ENCODE results near the gene CPB2.

The CPB2 gene

DNA sequence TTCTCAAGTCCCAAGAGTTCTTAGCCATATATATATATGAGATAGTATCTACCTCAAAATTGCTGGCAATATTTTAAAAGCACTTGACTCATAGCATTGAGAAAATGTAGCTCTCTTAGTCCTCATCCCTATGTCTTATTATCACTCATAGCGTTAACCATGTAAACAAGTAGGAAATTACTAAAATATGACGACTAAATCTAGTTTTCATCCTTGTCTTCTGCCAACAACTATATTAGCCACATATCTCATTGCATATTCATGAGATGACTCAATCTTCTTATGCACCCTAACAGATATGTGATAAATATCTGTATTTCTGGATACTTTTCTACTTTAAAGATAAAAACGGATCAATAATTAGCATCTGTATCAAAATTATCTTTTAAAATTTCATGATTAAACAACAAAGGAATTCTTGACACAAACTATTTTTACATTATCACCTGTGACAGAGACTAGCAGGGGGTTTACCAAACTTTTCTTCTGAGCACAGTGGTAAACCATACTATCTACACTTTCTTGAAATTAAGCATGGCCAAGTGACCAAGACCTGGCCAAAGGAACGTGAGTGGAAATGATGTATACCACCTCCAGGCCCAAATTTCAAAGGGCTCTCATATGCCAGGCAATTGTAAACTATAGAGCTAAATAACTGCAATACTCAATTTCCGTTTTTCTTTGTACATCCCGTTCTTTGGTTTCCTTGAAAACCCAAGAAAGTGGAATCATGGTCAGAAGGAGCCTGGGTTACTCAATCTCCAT lies 98.0 kb downstream of the CPB2 start:
- no peak overlapping the region for H3K4me3 ChIP-seq (ENCODE audit: control insufficient read depth, low read depth, low read length)
- no peak for TF ChIP-seq CTCF (IDR thresholded peaks at IDR 0.05; ENCODE audit: control insufficient read depth, insufficient read depth, low read depth, low read length, missing control alignments)
- DNase-seq (ENCODE audit: low read depth), result no peak

GRCh38 chr13:46004491-46004890 lies 100.3 kb downstream of the CPB2 start:
- H3K4me3 ChIP-seq (ENCODE audit: control insufficient read depth, low read depth, low read length), result no peak overlapping the region
- TF ChIP-seq CTCF (IDR thresholded peaks at IDR 0.05; ENCODE audit: control insufficient read depth, insufficient read depth, low read depth, low read length, missing control alignments), result no peak
- DNase-seq (ENCODE audit: low read depth), result no peak
